ENCODE measurements around the gene NDOR1.
A peak's percentile ranks its signal among the peaks of the same experiment; 100 is the strongest.

GRCh38 chr9:137167277-137167746 is 38.2 kb upstream of the NDOR1 start:
- TF ChIP-seq EZH2 (IDR thresholded peaks at IDR 0.05; ENCODE audit: borderline replicate concordance, low read depth, low read length, severe bottlenecking) = peak; percentile 47
- no peak for TF ChIP-seq CTCF (IDR thresholded peaks at IDR 0.05; ENCODE audit: extremely low read depth in 1 of 2, insufficient read depth in 1 of 2, low read depth in 1 of 2, low read length in 2 of 2)

All from endothelial cell of umbilical vein (primary cell).